Measurements from ENCODE around the gene ARID1B. TPM values are rescaled to one million over a fixed set of nuclear protein-coding genes. Genes with fewer than 3 reads are reported as not detected.

Gene ARID1B
- total and polyA plus RNA-seq, 2 of the 13 experiments (the other 11 are each of a cell fraction or from before 2014, with no cell fraction given) = 20.1 to 32.6 TPM

DNA sequence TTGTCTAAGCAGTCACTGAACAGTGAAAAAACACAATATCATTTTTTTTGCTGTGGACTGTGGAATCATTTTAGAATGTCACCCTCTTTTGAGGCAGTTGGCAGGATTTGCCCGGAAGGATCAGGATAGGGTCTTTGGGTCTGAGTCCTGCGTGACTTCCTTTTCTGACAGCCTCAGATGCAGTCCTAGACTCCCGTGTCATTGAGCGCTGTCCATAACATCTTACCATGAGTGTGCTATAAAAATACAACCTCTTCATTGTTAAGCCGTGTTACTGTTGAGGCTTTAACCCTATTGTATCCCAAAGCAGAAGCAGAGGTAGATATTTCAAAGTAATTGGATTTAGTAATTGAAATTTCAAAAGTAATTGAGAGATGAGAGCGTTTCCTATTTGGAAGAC is 30.6 kb downstream of the ARID1B start:
- Histone ChIP-seq H3K36me3 (replicated peaks in 1 of 2; ENCODE audit: control insufficient read depth in 1 of 2, insufficient read depth in 2 of 2, low read length in 2 of 2) (no peaks in the 10 kb centered on the region; a peak in 1 of 5 replicates), H4K20me1 (ENCODE audit: insufficient read depth, low read length) (peaks cover 15% of the 10 kb centered on the region), H3K4me1 (ENCODE audit: insufficient read depth, low read length) (peaks cover 9% of the 10 kb centered on the region; the same call in 1 of the 2 replicates), H3K9me3 (ENCODE audit: low read length) (no peaks in the 10 kb centered on the region), H3K4me2 (ENCODE audit: low read depth, low read length) (no peak overlapping the region), H3K9ac (ENCODE audit: insufficient read depth, low read depth, low read length) (no peak overlapping the region), H3K4me3 (replicated peaks in 1 of 3; ENCODE audit: insufficient read depth in 1 of 3, low read depth in 2 of 3, low read length in 3 of 3) (no peak overlapping the region), H3K79me2 (ENCODE audit: insufficient read depth, low read length) (peaks cover 99% of the 10 kb centered on the region), H3K27me3 (ENCODE audit: control insufficient read depth in 1 of 2, insufficient read depth in 2 of 2, low read length in 2 of 2) (no peaks in the 10 kb centered on the region), H2AFZ (ENCODE audit: low read length) (no peak overlapping the region), H3K27ac (ENCODE audit: extremely low read length, insufficient read depth, low read length) (no peak overlapping the region)
- 95% methylated on average over 6 of the region's 6 CpGs for WGBS (ENCODE audit: low lambda C conversion rate)
- intact Hi-C loops (cut with micrococcal nuclease; ENCODE audit: unreplicated experiment) (no loop called here), in situ Hi-C loops (cut with HindIII; ENCODE audit: extremely low pct_ligation_motif_present, low pct_unique_long_range_greater_than_20kb) (no loop called here)
- no TSS peak for BruUV-seq (replicated peaks)
- ATAC-seq (no peak), FAIRE-seq (no peak), DNase-seq (ENCODE audit: low spot score) (no peak)
- ChIA-PET POLR2A (no interaction called here), CTCF (ENCODE audit: low intra/inter-chr PET ratio, low total read pairs) (no interaction called here)
- TF ChIP-seq NR2F2 (IDR thresholded peaks at IDR 0.05; ENCODE audit: borderline replicate concordance, low read depth) (no peak), PTBP1 (IDR thresholded peaks at IDR 0.05; ENCODE audit: low read depth, low read length, poor library complexity, severe bottlenecking) (no peak), ZNF350 (CRISPR knock-in tag; IDR thresholded peaks at IDR 0.05; ENCODE audit: borderline replicate concordance, low read depth) (no peak), GFI1 (CRISPR knock-in tag; IDR thresholded peaks at IDR 0.05; ENCODE audit: borderline replicate concordance) (no peak), JUN (CRISPR knock-in tag; IDR thresholded peaks at IDR 0.05) (no peak), U2AF2 (IDR thresholded peaks at IDR 0.05; ENCODE audit: low read depth, low read length) (no peak), ONECUT2 (CRISPR knock-in tag; IDR thresholded peaks at IDR 0.05) (no peak), ZNF660 (CRISPR knock-in tag; IDR thresholded peaks at IDR 0.05; ENCODE audit: borderline replicate concordance, low read depth) (no peak), ELF3 (CRISPR knock-in tag; IDR thresholded peaks at IDR 0.05) (no peak), AHR (CRISPR knock-in tag; IDR thresholded peaks at IDR 0.05) (no peak)
- TF ChIP-seq, protein P1, sequence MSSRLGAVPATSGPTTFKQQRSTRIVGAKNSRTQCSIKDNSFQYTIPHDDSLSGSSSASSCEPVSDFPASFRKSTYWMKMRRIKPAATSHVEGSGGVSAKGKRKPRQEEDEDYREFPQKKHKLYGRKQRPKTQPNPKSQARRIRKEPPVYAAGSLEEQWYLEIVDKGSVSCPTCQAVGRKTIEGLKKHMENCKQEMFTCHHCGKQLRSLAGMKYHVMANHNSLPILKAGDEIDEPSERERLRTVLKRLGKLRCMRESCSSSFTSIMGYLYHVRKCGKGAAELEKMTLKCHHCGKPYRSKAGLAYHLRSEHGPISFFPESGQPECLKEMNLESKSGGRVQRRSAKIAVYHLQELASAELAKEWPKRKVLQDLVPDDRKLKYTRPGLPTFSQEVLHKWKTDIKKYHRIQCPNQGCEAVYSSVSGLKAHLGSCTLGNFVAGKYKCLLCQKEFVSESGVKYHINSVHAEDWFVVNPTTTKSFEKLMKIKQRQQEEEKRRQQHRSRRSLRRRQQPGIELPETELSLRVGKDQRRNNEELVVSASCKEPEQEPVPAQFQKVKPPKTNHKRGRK (CRISPR knock-in tag; IDR thresholded peaks at IDR 0.05) = no peak
- TF ChIP-seq, protein P2, sequence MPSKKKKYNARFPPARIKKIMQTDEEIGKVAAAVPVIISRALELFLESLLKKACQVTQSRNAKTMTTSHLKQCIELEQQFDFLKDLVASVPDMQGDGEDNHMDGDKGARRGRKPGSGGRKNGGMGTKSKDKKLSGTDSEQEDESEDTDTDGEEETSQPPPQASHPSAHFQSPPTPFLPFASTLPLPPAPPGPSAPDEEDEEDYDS (CRISPR knock-in tag; IDR thresholded peaks at IDR 0.05) = no peak
- TF ChIP-seq, protein P3, sequence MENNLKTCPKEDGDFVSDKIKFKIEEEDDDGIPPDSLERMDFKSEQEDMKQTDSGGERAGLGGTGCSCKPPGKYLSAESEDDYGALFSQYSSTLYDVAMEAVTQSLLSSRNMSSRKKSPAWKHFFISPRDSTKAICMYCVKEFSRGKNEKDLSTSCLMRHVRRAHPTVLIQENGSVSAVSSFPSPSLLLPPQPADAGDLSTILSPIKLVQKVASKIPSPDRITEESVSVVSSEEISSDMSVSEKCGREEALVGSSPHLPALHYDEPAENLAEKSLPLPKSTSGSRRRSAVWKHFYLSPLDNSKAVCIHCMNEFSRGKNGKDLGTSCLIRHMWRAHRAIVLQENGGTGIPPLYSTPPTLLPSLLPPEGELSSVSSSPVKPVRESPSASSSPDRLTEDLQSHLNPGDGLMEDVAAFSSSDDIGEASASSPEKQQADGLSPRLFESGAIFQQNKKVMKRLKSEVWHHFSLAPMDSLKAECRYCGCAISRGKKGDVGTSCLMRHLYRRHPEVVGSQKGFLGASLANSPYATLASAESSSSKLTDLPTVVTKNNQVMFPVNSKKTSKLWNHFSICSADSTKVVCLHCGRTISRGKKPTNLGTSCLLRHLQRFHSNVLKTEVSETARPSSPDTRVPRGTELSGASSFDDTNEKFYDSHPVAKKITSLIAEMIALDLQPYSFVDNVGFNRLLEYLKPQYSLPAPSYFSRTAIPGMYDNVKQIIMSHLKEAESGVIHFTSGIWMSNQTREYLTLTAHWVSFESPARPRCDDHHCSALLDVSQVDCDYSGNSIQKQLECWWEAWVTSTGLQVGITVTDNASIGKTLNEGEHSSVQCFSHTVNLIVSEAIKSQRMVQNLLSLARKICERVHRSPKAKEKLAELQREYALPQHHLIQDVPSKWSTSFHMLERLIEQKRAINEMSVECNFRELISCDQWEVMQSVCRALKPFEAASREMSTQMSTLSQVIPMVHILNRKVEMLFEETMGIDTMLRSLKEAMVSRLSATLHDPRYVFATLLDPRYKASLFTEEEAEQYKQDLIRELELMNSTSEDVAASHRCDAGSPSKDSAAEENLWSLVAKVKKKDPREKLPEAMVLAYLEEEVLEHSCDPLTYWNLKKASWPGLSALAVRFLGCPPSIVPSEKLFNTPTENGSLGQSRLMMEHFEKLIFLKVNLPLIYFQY (CRISPR knock-in tag; IDR thresholded peaks at IDR 0.05; ENCODE audit: borderline replicate concordance) = no peak
- TF ChIP-seq, protein P4, sequence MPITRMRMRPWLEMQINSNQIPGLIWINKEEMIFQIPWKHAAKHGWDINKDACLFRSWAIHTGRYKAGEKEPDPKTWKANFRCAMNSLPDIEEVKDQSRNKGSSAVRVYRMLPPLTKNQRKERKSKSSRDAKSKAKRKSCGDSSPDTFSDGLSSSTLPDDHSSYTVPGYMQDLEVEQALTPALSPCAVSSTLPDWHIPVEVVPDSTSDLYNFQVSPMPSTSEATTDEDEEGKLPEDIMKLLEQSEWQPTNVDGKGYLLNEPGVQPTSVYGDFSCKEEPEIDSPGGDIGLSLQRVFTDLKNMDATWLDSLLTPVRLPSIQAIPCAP (CRISPR knock-in tag; IDR thresholded peaks at IDR 0.05; ENCODE audit: low read depth) = no peak
- TF ChIP-seq, protein P5, sequence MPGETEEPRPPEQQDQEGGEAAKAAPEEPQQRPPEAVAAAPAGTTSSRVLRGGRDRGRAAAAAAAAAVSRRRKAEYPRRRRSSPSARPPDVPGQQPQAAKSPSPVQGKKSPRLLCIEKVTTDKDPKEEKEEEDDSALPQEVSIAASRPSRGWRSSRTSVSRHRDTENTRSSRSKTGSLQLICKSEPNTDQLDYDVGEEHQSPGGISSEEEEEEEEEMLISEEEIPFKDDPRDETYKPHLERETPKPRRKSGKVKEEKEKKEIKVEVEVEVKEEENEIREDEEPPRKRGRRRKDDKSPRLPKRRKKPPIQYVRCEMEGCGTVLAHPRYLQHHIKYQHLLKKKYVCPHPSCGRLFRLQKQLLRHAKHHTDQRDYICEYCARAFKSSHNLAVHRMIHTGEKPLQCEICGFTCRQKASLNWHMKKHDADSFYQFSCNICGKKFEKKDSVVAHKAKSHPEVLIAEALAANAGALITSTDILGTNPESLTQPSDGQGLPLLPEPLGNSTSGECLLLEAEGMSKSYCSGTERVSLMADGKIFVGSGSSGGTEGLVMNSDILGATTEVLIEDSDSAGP (CRISPR knock-in tag; IDR thresholded peaks at IDR 0.05; ENCODE audit: borderline replicate concordance) = no peak
